ENCODE measurements around the gene LRP1. TPM values are rescaled to one million over a fixed set of nuclear protein-coding genes. Genes with fewer than 3 reads are reported as not detected.

The LRP1 gene
- total and polyA plus RNA-seq, 2 experiments from 2014 or later, result 26.6 to 145 TPM

DNA sequence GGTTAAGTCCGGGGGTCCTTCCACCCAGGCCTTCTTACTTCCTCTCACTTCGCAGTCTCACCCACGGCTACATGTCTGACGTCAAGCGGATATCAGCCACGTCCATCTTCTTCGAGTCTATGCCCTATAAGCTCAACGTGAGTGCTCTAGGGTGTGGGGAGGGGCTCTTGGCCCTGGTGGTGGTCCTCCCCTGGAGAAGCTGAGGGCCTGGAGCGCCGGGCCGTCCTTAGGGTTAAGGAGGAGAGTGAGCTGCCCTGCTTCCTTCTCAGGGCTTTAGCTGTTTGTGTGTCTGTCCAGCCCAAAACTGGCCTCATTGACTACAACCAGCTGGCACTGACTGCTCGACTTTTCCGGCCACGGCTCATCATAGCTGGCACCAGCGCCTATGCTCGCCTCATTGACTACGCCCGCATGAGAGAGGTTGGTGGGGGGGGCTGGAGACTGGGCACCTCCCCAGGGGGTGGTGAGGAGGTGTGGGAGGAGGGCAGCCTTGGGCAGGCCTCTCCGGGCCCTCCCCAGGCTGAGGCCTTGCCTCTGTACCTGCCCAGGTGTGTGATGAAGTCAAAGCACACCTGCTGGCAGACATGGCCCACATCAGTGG, 104.0 kb downstream of the LRP1 start:
- Histone ChIP-seq H3K79me2 (replicated peaks; ENCODE audit: insufficient read depth) (peaks cover 25% of the 10 kb centered on the region), H3K27ac (ENCODE audit: low read depth) (no peak overlapping the region), H2AFZ (no peak overlapping the region), H3F3A (replicated peaks; ENCODE audit: low read depth) (peaks cover 54% of the 10 kb centered on the region), H3K36me3 (ENCODE audit: insufficient read depth) (peaks cover 26% of the 10 kb centered on the region), H4K20me1 (replicated peaks; ENCODE audit: insufficient read depth) (peaks cover 34% of the 10 kb centered on the region), H3K4me1 (ENCODE audit: insufficient read depth) (peaks cover 52% of the 10 kb centered on the region), H3K4me3 (no peak overlapping the region), H3K9me2 (ENCODE audit: insufficient read depth) (no peaks in the 10 kb centered on the region), H3K27me3 (ENCODE audit: insufficient read depth) (peaks cover 57% of the 10 kb centered on the region), H3K4me2 (no peak overlapping the region)
- Mint-ChIP-seq H3K36me3 (ENCODE audit: low read depth) (peaks cover 60% of the 10 kb centered on the region), H3K4me1 (peaks cover 73% of the 10 kb centered on the region), H3K4me3 (peak overlapping the region; percentile 97), H3K9me3 (no peaks in the 10 kb centered on the region; the same call in 1 of the 3 replicates), H3K27ac (no peak overlapping the region), H3K27me3 (ENCODE audit: insufficient read depth, low read depth, poor library complexity) (peaks cover 63% of the 10 kb centered on the region)
- DNase-seq (ENCODE audit: low spot score) (no peak), ATAC-seq (no peak)
- TF ChIP-seq STAT1 (IDR thresholded peaks at IDR 0.05; ENCODE audit: unreplicated experiment) (no peak), ZNF114 (CRISPR knock-in tag; IDR thresholded peaks at IDR 0.05) (no peak), POLR2AphosphoS5 (IDR thresholded peaks at IDR 0.05; ENCODE audit: low read depth) (no peak), EZH2phosphoT487 (IDR thresholded peaks at IDR 0.05; ENCODE audit: unreplicated experiment) (no peak), ZNF331 (CRISPR knock-in tag; IDR thresholded peaks at IDR 0.05; ENCODE audit: low read depth) (no peak), EZH2 (IDR thresholded peaks at IDR 0.05; ENCODE audit: low read depth, unreplicated experiment) (no peak), CREB1 (CRISPR knock-in tag; IDR thresholded peaks at IDR 0.05; ENCODE audit: low read depth) (no peak)
- TF ChIP-seq, protein P1, sequence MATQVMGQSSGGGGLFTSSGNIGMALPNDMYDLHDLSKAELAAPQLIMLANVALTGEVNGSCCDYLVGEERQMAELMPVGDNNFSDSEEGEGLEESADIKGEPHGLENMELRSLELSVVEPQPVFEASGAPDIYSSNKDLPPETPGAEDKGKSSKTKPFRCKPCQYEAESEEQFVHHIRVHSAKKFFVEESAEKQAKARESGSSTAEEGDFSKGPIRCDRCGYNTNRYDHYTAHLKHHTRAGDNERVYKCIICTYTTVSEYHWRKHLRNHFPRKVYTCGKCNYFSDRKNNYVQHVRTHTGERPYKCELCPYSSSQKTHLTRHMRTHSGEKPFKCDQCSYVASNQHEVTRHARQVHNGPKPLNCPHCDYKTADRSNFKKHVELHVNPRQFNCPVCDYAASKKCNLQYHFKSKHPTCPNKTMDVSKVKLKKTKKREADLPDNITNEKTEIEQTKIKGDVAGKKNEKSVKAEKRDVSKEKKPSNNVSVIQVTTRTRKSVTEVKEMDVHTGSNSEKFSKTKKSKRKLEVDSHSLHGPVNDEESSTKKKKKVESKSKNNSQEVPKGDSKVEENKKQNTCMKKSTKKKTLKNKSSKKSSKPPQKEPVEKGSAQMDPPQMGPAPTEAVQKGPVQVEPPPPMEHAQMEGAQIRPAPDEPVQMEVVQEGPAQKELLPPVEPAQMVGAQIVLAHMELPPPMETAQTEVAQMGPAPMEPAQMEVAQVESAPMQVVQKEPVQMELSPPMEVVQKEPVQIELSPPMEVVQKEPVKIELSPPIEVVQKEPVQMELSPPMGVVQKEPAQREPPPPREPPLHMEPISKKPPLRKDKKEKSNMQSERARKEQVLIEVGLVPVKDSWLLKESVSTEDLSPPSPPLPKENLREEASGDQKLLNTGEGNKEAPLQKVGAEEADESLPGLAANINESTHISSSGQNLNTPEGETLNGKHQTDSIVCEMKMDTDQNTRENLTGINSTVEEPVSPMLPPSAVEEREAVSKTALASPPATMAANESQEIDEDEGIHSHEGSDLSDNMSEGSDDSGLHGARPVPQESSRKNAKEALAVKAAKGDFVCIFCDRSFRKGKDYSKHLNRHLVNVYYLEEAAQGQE (IDR thresholded peaks at IDR 0.05; ENCODE audit: unreplicated experiment), result no peak
- TF ChIP-seq, protein P2, sequence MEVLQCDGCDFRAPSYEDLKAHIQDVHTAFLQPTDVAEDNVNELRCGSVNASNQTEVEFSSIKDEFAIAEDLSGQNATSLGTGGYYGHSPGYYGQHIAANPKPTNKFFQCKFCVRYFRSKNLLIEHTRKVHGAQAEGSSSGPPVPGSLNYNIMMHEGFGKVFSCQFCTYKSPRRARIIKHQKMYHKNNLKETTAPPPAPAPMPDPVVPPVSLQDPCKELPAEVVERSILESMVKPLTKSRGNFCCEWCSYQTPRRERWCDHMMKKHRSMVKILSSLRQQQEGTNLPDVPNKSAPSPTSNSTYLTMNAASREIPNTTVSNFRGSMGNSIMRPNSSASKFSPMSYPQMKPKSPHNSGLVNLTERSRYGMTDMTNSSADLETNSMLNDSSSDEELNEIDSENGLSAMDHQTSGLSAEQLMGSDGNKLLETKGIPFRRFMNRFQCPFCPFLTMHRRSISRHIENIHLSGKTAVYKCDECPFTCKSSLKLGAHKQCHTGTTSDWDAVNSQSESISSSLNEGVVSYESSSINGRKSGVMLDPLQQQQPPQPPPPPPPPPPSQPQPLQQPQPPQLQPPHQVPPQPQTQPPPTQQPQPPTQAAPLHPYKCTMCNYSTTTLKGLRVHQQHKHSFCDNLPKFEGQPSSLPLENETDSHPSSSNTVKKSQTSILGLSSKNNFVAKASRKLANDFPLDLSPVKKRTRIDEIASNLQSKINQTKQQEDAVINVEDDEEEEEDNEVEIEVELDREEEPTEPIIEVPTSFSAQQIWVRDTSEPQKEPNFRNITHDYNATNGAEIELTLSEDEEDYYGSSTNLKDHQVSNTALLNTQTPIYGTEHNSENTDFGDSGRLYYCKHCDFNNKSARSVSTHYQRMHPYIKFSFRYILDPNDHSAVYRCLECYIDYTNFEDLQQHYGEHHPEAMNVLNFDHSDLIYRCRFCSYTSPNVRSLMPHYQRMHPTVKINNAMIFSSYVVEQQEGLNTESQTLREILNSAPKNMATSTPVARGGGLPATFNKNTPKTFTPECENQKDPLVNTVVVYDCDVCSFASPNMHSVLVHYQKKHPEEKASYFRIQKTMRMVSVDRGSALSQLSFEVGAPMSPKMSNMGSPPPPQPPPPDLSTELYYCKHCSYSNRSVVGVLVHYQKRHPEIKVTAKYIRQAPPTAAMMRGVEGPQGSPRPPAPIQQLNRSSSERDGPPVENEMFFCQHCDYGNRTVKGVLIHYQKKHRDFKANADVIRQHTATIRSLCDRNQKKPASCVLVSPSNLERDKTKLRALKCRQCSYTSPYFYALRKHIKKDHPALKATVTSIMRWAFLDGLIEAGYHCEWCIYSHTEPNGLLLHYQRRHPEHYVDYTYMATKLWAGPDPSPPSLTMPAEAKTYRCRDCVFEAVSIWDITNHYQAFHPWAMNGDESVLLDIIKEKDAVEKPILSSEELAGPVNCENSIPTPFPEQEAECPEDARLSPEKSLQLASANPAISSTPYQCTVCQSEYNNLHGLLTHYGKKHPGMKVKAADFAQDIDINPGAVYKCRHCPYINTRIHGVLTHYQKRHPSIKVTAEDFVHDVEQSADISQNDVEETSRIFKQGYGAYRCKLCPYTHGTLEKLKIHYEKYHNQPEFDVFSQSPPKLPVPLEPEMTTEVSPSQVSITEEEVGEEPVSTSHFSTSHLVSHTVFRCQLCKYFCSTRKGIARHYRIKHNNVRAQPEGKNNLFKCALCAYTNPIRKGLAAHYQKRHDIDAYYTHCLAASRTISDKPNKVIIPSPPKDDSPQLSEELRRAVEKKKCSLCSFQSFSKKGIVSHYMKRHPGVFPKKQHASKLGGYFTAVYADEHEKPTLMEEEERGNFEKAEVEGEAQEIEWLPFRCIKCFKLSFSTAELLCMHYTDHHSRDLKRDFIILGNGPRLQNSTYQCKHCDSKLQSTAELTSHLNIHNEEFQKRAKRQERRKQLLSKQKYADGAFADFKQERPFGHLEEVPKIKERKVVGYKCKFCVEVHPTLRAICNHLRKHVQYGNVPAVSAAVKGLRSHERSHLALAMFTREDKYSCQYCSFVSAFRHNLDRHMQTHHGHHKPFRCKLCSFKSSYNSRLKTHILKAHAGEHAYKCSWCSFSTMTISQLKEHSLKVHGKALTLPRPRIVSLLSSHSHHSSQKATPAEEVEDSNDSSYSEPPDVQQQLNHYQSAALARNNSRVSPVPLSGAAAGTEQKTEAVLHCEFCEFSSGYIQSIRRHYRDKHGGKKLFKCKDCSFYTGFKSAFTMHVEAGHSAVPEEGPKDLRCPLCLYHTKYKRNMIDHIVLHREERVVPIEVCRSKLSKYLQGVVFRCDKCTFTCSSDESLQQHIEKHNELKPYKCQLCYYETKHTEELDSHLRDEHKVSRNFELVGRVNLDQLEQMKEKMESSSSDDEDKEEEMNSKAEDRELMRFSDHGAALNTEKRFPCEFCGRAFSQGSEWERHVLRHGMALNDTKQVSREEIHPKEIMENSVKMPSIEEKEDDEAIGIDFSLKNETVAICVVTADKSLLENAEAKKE (CRISPR knock-in tag; IDR thresholded peaks at IDR 0.05), result no peak
- TF ChIP-seq, protein P3, sequence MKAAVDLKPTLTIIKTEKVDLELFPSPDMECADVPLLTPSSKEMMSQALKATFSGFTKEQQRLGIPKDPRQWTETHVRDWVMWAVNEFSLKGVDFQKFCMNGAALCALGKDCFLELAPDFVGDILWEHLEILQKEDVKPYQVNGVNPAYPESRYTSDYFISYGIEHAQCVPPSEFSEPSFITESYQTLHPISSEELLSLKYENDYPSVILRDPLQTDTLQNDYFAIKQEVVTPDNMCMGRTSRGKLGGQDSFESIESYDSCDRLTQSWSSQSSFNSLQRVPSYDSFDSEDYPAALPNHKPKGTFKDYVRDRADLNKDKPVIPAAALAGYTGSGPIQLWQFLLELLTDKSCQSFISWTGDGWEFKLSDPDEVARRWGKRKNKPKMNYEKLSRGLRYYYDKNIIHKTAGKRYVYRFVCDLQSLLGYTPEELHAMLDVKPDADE (IDR thresholded peaks at IDR 0.05), result no peak
